Stimulated activated naive CD4-positive, alpha-beta T cell treated with Interleukin-2 at 50 U/mL for 16 hours (primary cell): ENCODE results near the gene KRTDAP.

Experiments used
- DNase-seq: peaks from one replicate; lab custom pipeline; 2025; lab: John Stamatoyannopoulos, UW

KRTDAP gene

DNA sequence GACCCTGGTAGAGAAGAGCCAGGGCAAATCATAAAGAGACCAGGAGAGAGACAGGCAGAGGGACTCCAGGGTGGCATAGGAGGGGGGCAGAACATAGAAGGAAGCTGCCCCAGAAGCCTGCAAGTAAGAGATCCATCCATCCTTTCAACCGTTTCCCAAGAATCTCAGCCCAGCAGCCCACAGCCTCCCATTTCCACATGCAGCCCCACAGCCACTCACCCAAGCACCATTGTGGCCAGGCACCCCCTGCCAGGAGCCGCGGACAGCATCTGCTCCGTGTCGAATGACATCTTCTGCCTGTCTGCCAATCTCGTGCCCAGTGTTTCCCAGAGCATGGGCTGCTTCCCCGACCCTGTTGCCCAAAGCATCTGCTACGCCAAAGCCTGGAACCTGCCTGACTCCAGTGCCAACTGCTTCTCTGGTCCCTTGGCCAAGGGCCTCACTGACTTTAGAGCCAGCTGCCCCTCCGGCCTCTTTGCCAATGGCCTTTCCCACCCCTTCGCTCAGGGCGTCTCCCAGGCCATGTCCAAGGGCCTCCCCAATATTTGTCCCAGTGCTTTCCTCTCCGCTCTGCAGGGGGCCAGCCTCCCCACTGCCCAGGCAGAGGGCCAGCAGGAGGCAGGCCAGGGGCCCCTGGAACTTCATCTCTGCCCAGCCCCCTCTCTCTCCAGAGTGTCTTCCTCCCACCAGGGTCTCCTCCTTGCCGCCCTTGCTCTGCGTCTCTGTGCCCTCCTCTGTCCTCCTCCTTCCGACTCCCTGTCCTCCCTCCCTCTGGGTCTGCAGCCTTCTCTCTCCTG is 22.8 kb upstream of the KRTDAP start:
- DNase-seq: no peak

GRCh38 chr19:35511337-35511736 is 21.1 kb upstream of the KRTDAP start:
- no peak for DNase-seq

DNA sequence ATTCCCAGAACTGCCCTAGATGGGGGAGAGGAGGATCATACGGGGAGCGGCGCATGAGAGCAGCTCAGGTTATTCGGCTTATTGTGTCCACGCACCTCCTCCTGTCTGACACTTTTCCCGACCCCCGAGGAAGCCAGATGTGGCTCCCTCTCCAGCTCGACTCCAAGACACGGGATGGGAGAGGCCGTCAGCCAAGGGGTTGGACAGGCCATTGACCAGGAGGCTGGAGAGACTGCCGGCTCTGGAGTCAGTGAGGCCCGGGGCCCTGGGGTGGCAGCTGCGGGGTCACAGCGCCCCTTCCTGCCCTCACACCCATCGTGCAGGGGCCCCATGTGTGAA is 20.3 kb upstream of the KRTDAP start:
- DNase-seq: no peak

GRCh38 chr19:35509861-35510625 is 19.8 kb upstream of the KRTDAP start:
- DNase-seq: peak; percentile 69

DNA sequence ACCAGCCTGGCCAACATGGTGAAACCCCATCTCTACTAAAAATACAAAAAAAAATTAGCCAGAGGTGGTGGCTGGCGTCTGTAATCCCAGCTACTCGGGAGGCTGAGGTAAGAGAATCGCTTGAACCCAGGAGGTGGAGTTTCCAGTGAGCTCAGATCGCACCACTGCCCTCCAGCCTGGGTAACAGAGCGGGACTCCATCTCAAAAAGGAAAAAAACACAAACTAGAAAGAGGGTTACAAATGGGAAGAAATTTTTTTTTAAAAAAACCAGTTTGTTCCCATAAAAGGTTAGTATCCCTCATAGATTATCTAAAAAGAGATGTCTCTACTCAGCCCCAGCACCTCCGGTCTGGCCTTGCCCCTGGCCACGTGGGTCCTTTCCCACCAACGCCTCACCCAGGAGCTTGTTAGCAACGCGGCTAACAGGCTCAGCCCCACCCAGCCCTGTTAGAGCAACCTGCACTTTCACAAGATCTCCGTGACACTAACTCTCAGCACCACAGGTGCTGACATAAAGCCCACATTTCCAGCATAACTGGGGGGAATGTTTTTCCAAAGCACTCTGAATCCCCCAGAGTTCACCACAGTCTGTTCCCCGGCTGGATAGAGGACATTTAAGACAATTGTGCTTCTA is 18.9 kb upstream of the KRTDAP start:
- DNase-seq: peak; percentile 12

- no peak for DNase-seq
These were observed 17.9 kb upstream of the KRTDAP start for GRCh38 chr19:35508129-35508528.

DNA sequence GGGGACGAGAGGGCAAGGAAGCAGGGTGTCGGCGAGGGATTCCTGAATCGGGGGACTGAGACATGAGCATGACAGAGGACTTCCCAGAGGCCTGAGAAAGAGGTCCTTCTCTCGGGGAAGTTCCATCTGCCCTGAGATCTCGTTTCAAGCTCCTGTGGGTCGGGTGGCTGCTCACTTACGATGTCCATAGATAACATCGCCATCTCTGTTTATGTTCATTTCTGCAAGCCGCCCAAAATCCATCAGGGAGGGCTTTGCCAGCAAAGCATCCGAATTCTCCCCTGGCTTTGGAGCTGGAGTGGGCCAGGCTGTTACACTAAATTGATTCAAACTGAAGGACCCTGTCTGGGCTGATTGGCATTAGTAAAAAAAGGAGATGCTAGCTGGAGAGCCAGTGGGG is 17.3 kb upstream of the KRTDAP start:
- DNase-seq: no peak

DNA sequence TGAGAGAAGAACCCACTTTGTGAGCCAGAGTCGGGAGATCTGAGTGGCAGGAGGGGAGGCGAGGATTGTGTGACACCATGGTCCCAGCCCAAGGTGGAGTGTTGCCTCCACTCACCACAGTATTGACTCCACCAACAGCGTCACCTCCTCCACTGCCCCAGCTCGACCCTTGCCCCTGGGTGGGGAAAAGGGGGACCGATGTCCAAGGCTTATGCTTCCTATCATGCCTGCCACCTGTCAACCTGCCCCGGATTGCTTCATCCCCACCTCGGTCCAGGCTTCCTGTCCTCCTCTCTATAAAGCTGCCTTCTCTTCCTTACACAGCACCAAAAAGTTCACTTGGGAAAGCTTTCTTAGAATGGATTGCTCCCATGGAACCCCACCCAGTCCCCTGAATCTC is 15.7 kb upstream of the KRTDAP start:
- no peak for DNase-seq

GRCh38 chr19:35502751-35503150 is 12.5 kb upstream of the KRTDAP start:
- no peak for DNase-seq

DNA sequence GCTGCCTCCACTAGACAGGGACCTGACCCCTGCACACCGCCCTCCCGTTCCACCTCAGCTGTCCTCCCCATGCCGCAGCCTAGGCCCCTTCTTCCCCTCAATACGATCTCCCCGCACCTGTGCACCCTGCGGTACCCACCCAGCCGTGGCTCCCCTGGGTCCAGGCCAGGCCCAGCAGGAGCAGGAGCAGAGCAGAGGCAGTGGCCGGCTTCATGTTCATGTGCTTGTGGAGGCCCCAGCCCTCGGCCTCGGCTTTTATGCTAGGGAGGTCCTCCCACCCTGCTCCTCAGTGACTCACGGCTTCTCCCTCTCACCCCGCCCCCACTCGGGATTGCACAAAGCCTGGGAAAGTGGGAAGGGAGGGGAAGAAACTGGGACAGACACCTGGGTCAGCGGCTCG is 11.4 kb upstream of the KRTDAP start:
- no peak for DNase-seq

GRCh38 chr19:35500611-35501010 is 10.3 kb upstream of the KRTDAP start:
- no peak for DNase-seq

DNA sequence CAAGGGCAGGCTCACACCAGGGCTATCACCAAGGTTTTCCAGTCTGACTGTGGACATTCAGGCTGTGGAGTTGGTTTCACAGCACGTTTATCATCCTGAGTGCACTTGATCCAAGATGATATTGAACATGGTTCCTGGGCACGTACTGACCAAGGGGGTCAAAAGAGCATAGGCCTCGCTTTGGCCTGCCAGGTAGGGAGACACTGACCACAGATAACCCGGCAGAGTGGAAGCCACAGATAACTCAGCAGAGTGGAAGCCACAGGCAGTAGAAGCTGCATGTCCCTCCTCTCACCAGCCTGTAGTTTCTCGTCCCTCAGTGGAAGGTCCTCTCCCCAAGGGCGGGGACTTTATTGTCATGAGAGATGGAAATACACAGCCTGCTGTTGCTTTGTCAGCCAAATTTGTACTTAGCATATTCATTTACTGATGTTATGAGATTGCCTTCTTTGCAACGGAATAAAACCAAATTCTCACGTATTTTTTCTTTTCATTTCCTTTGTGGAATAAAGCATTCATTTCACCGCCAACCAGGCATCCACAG is 8.8 kb upstream of the KRTDAP start:
- no peak for DNase-seq

DNA sequence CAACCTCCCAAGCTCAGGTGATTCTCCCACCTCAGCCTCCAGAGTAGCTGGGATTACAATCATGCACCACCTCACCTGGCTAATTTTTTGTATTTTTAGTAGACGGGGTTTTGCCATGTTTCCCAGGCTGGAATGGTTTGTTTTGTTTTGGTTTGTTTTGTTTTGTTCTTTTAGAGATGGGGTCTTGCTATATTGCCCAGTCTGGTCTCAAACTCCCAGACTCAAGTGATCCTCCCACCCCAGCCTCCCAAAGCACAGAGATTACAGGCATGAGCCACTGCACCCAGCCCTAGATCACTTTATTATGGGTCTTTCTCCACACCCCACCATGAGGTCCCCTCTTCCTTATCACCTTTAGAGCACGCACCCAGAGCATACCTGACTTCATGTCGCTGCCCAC is 8.0 kb upstream of the KRTDAP start:
- no peak for DNase-seq

- no peak for DNase-seq
These were observed 7.1 kb upstream of the KRTDAP start for GRCh38 chr19:35497406-35497805.

- peak; percentile 75 for DNase-seq
These were observed 5.1 kb upstream of the KRTDAP start for GRCh38 chr19:35495107-35496064.

DNA sequence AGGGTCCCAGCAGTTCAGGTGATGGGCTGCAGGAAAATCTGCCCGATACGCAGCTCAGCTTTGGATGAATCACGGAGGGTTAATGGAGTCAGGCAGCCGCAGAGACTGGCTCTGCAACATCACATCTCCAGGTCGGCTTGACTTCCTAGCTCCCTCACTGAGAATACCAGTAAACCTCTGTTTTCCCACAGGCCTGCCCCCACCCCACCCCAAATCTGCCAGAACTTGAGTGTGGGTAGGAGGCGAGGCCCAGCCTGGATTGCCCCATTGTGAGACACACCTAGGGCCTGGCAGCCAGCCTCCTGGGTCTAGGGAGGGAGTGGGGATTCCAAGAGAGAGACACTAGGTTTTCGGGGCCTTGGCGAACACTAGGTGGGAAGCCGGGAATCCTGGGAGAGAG is 3.7 kb upstream of the KRTDAP start:
- no peak for DNase-seq

DNA sequence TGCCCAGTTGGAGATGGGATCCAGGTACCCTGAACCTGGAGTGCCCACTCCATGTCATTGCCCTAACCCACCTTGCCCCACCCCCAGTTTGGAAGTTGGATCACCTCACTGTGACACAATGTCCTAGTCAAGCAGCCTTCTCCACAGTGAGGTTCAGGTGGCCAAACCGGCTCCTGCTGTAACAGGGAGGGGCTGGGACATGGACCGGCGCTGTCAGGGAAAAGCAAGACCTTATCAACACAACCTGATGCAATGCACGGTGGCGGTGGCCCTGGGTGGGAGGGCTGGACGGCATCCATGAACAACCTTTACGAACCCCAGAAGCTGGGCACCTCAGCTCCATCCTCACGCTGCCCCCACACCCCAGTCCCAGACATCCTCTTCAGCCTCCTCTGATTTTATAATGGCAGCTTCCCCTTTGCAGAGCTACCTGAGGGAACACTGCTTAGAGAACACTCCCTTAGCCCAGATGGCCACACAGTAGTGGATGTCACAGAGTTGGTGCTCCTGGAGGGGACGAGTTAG is 1.6 kb upstream of the KRTDAP start:
- no peak for DNase-seq

GRCh38 chr19:35488677-35489076 is 1.6 kb downstream of the KRTDAP start:
- DNase-seq: no peak

- no peak for DNase-seq
These were observed 2.5 kb downstream of the KRTDAP start for GRCh38 chr19:35487656-35488182.

DNA sequence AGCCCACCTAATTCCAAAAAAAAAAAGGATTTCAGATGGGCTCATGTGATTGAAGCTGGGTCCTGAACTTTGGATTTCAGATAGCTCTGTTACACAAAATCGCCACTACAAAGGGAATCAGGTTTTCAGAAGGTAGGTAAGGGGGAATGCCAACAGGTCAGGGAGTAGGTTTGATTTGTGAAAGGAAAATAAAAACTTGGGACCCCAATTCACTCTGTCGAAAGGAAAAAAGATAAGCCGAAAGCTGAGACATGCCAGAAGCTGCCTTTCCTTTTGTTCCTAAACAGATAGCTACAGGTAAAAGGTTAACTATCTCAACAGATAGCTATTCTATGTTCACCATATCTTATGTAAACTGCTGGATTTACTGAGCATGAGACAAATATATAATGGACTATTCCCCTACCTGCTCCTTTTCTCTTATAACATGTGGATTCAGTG is 4.0 kb downstream of the KRTDAP start:
- DNase-seq: no peak
